IMR-90 (cell line): Measurements from ENCODE around the gene GUCY1B1. TPM values are rescaled to one million over a fixed set of nuclear protein-coding genes. Genes with fewer than 3 reads are reported as not detected.

Experiments
- ATAC-seq: fragments of 200-7000 bp; cut with Tn5 transposase; 2 replicates; pipeline ENCODE4 v1.9.1; 2020; ENCODE audit warnings: low read depth, mild to moderate bottlenecking, moderate library complexity
- BruUV-seq: library from RNA; stranded (reverse); fragments of 400-500 nt; replicated peaks from 2 replicates; lab custom pipeline; 2021; lab: Mats Ljungman, UMichigan
- CTCF ChIA-PET: fragments of 300-600 bp; formaldehyde crosslinking; extraction: SDS; loops from one replicate; lab custom pipeline; 2021; ENCODE audit warnings: antibody characterized with exemption; lab: Yijun Ruan, JAX
- POLR2A ChIA-PET: fragments of 300-600 bp; sonication (Branson Sonifier 250); formaldehyde crosslinking; loops from one replicate; lab custom pipeline; 2022; ENCODE audit warnings: antibody characterized with exemption; ENCODE audit not compliant: unreplicated experiment; lab: Charles Lee
- DNase-seq: peaks from one replicate; pipeline ENCODE4 v3.0.0; 2013
- H2AFZ ChIP-seq: replicated peaks from 2 replicates; pipeline ENCODE3; 2013; ENCODE audit warnings: low read length, mild to moderate bottlenecking; ENCODE audit not compliant: poor library complexity
- H2AK5ac ChIP-seq: 2 replicates; pipeline ENCODE4 v1.6.1; 2013; ENCODE audit warnings: low read depth, low read length, inconsistent platforms
- H2AK9ac ChIP-seq: replicated peaks from 2 replicates; pipeline ENCODE3; 2013; ENCODE audit warnings: mild to moderate bottlenecking, low read depth, low read length, moderate library complexity; ENCODE audit not compliant: poor library complexity
- H2BK120ac ChIP-seq: 2 replicates; pipeline ENCODE4 v1.6.1; 2013; ENCODE audit warnings: low read depth, low read length, inconsistent platforms
- H2BK15ac ChIP-seq: 3 replicates; pipeline ENCODE4 v1.6.1; 2013; ENCODE audit warnings: low read depth, low read length, inconsistent platforms
- H2BK20ac ChIP-seq: 2 replicates; pipeline ENCODE4 v1.6.1; 2013; ENCODE audit warnings: low read depth, mild to moderate bottlenecking, inconsistent platforms, low read length, moderate library complexity
- H2BK5ac ChIP-seq: 2 replicates; pipeline ENCODE4 v1.6.1; 2013; ENCODE audit warnings: mild to moderate bottlenecking, low read depth, low read length, inconsistent platforms; ENCODE audit not compliant: poor library complexity, severe bottlenecking
- H3K14ac ChIP-seq: replicated peaks from 2 replicates; pipeline ENCODE4 v1.6.1; 2013; ENCODE audit warnings: low read depth, low read length, inconsistent platforms
- H3K18ac ChIP-seq: 2 replicates; pipeline ENCODE4 v1.6.1; 2013; ENCODE audit warnings: low read depth, low read length, control low read depth
- H3K23ac ChIP-seq: 2 replicates; pipeline ENCODE4 v1.6.1; 2013; ENCODE audit warnings: low read depth, low read length, inconsistent platforms
- H3K27ac ChIP-seq: 2 replicates; pipeline ENCODE4 v1.5.1; 2013; ENCODE audit warnings: mild to moderate bottlenecking, control low read depth, low read length; ENCODE audit not compliant: insufficient read depth
- H3K27me3 ChIP-seq: 2 replicates; pipeline ENCODE4 v1.6.1; 2013; ENCODE audit warnings: low read length; ENCODE audit not compliant: control insufficient read depth, insufficient read depth
- H3K36me3 ChIP-seq: 2 replicates; pipeline ENCODE4 v1.6.1; 2013; ENCODE audit warnings: low read length, mixed read lengths; ENCODE audit not compliant: control insufficient read depth, insufficient read depth
- H3K4ac ChIP-seq: 2 replicates; pipeline ENCODE4 v1.6.1; 2013; ENCODE audit warnings: low read depth, low read length, inconsistent platforms
- H3K4me1 ChIP-seq: 2 replicates; pipeline ENCODE4 v1.6.1; 2013; ENCODE audit warnings: low read length, mixed read lengths; ENCODE audit not compliant: control insufficient read depth, insufficient read depth
- H3K4me2 ChIP-seq: 2 replicates; pipeline ENCODE4 v1.6.1; 2013; ENCODE audit warnings: low read depth, mild to moderate bottlenecking, control low read depth, low read length, moderate library complexity
- H3K4me3 ChIP-seq: 2 replicates; pipeline ENCODE4 v1.5.1; 2013; ENCODE audit warnings: low read depth, mild to moderate bottlenecking, control low read depth, low read length, moderate library complexity; ENCODE audit not compliant: insufficient read depth
- H3K56ac ChIP-seq: 2 replicates; pipeline ENCODE4 v1.6.1; 2013; ENCODE audit warnings: low read length, inconsistent platforms; ENCODE audit not compliant: insufficient read depth; ENCODE audit errors: extremely low read depth
- H3K79me1 ChIP-seq, 2 experiments: 2 replicates each; pipeline ENCODE4 v1.6.1; 2013; ENCODE audit warnings: low read length in 2 of 2, inconsistent platforms in 1 of 2, low read depth in 1 of 2
- H3K9ac ChIP-seq: 2 replicates; pipeline ENCODE4 v1.6.1; 2013; ENCODE audit warnings: low read depth, low read length, control low read depth
- H3K9me1 ChIP-seq: 2 replicates; pipeline ENCODE4 v1.6.1; 2013; ENCODE audit warnings: low read length, inconsistent platforms; ENCODE audit not compliant: insufficient read depth
- H3K9me3 ChIP-seq: 2 replicates; pipeline ENCODE4 v1.6.1; 2013; ENCODE audit warnings: low read length; ENCODE audit not compliant: control insufficient read depth, insufficient read depth
- H4K20me1 ChIP-seq: 2 replicates; pipeline ENCODE4 v1.6.1; 2013; ENCODE audit warnings: low read length, inconsistent platforms; ENCODE audit not compliant: insufficient read depth
- H4K5ac ChIP-seq: 2 replicates; pipeline ENCODE4 v1.6.1; 2013; ENCODE audit warnings: mild to moderate bottlenecking, low read depth, low read length, control low read depth
- H4K8ac ChIP-seq, 2 experiments: 2 replicates each; pipeline ENCODE4 v1.6.1; 2013; ENCODE audit warnings: low read depth in 2 of 2, low read length in 2 of 2, control low read depth in 1 of 2, inconsistent platforms in 1 of 2
- H4K91ac ChIP-seq: 2 replicates; pipeline ENCODE4 v1.6.1; 2013; ENCODE audit warnings: low read depth, low read length, inconsistent platforms; ENCODE audit not compliant: insufficient read depth
- BHLHE40 ChIP-seq: fragments of 150-350 bp; IDR thresholded peaks from 2 replicates; pipeline ENCODE4 v1.6.1; 2016; ENCODE audit warnings: mild to moderate bottlenecking, low read depth, low read length
- CEBPB ChIP-seq: IDR thresholded peaks from 2 replicates; pipeline ENCODE4 v1.6.1; 2012; ENCODE audit warnings: low read depth, low read length, improper control_type of control experiment
- MAFK ChIP-seq: IDR thresholded peaks from 2 replicates; pipeline ENCODE4 v1.6.1; 2012; ENCODE audit warnings: low read depth, low read length, improper control_type of control experiment
- MAZ ChIP-seq: IDR thresholded peaks from 2 replicates; pipeline ENCODE4 v1.6.1; 2012; ENCODE audit warnings: low read depth, mild to moderate bottlenecking, low read length, improper control_type of control experiment, moderate library complexity, borderline replicate concordance
- MXI1 ChIP-seq: IDR thresholded peaks from 2 replicates; pipeline ENCODE4 v1.6.1; 2012; ENCODE audit warnings: low read depth, mild to moderate bottlenecking, low read length, moderate library complexity, borderline replicate concordance
- NFE2L2 ChIP-seq: fragments of 150-350 bp; IDR thresholded peaks from 2 replicates; pipeline ENCODE4 v1.6.1; 2016; ENCODE audit warnings: low read depth, mild to moderate bottlenecking, low read length
- POLR2A ChIP-seq: IDR thresholded peaks from 2 replicates; pipeline ENCODE4 v1.6.1; 2012; ENCODE audit warnings: mild to moderate bottlenecking, low read depth, low read length
- RAD21 ChIP-seq: IDR thresholded peaks from 2 replicates; pipeline ENCODE4 v1.6.1; 2012; ENCODE audit warnings: low read length, improper control_type of control experiment
- RCOR1 ChIP-seq: IDR thresholded peaks from 2 replicates; pipeline ENCODE4 v1.6.1; 2012; ENCODE audit warnings: mild to moderate bottlenecking, low read length, improper control_type of control experiment; ENCODE audit not compliant: insufficient replicate concordance
- USF2 ChIP-seq: fragments of 150-350 bp; IDR thresholded peaks from 2 replicates; pipeline ENCODE4 v1.6.1; 2017; ENCODE audit warnings: mild to moderate bottlenecking, antibody characterized with exemption, low read length, low read depth
- WGBS, 2 experiments: methylation state at CpG; one replicate each; pipeline versions ENCODE4 v1.1.5 to v1.1.7; 2013; ENCODE audit warnings: missing lambda C conversion rate in 2 of 2; ENCODE audit not compliant: insufficient read length in 1 of 2; ENCODE audit errors: extremely low coverage in 2 of 2; 5-methylcytosine and 5-hydroxymethylcytosine counted together
- dilution Hi-C: fragments of 300-500 bp; cut with HindIII; formaldehyde crosslinking; loops from one replicate; pipeline ENCODE4 v1.14.3; 2018; ENCODE audit warnings: low sequenced_read_pairs; ENCODE audit not compliant: unreplicated experiment
- in situ Hi-C: fragments of 300-500 bp; cut with MboI; formaldehyde crosslinking; loops from 3 replicates; pipeline ENCODE4 v1.14.3; 2019; ENCODE audit warnings: low sequenced_read_pairs, inconsistent platforms, mixed read lengths
- intact Hi-C: fragments of 100-400 bp; cut with micrococcal nuclease; formaldehyde crosslinking; loops from 2 replicates; pipeline ENCODE4 v1.10.0; 2022
- polyA plus RNA-seq, 3 experiments: library from polyadenylated mRNA; depleted of rRNA; stranded (reverse); fragments of >200 nt; gene quantifications; 2 replicates each; pipeline ENCODE4 v1.2.3, GENCODE V29; 2012; ENCODE audit warnings: low replicate concordance in 1 of 3
- total RNA-seq: library from RNA; depleted of rRNA; stranded (reverse); fragments of >200 nt; gene quantifications from 2 replicates; pipeline ENCODE4 v1.2.3, GENCODE V29; 2012

GUCY1B1 gene
- total and polyA plus RNA-seq, 2 of the 4 experiments (the other 2 are of a cell fraction) = 2.9 to 3.8 TPM

GRCh38 chr4:155800685-155801343 is 42.0 kb downstream of the GUCY1B1 start:
- Histone ChIP-seq H2AFZ (no peak overlapping the region), H3K27ac (no peak overlapping the region), H2AK5ac (no peak overlapping the region), H2BK5ac (no peak overlapping the region), H4K91ac (no peak overlapping the region), H3K9me1 (peaks cover 10% of the 10 kb centered on the region), H3K9me3 (no peaks in the 10 kb centered on the region), H2BK15ac (no peak overlapping the region), H4K5ac (no peak overlapping the region), H3K4me3 (no peak overlapping the region), H3K4me1 (peaks cover 14% of the 10 kb centered on the region), H3K36me3 (peaks cover 4% of the 10 kb centered on the region; the same call in 1 of the 2 replicates), H3K14ac (no peak overlapping the region), H4K8ac (no peak overlapping the region), H3K79me1 (no peaks in the 10 kb centered on the region), H2AK9ac (no peak overlapping the region), H2BK120ac (no peak overlapping the region), H3K9ac (no peak overlapping the region), H4K20me1 (no peaks in the 10 kb centered on the region), H3K4me2 (no peak overlapping the region), H3K23ac (no peak overlapping the region), H2BK20ac (no peak overlapping the region), H3K4ac (no peak overlapping the region), H3K18ac (no peak overlapping the region), H3K27me3 (no peaks in the 10 kb centered on the region), H3K56ac (no peak overlapping the region)
- no peak for DNase-seq
- intact Hi-C loops = no loop called here
- POLR2A ChIA-PET = no interaction called here
- BruUV-seq = no TSS peak
- dilution Hi-C loops = no loop called here
- in situ Hi-C loops = no loop called here
- TF ChIP-seq BHLHE40 = no peak
- no peak for TF ChIP-seq MAZ
- TF ChIP-seq CEBPB = no peak
- no peak for TF ChIP-seq POLR2A
- no peak for TF ChIP-seq NFE2L2
- no peak for TF ChIP-seq MXI1
- TF ChIP-seq MAFK = no peak
- TF ChIP-seq RCOR1 = no peak
- no peak for TF ChIP-seq RAD21
- no peak for TF ChIP-seq USF2
- ATAC-seq = no peak
- CTCF ChIA-PET = interaction anchor here (0.6 to 1.7 kb wide), 4 partner anchors 9 to 152 kb away, joined by 3 to 6 read pairs (median 3); no protein-coding TSS in a partner anchor
- WGBS, 2 experiments = no CpG with 5 or more reads among the region's 7 CpGs
